ENCODE data around the gene ANO2.

Gene ANO2

GRCh38 chr12:5945071-5946008 lies at the start of gene ANO2:
ANO2 (minus strand) TSS chr12:5945259; CDS start chr12:5945217, 42 bp downstream.
- DNase-seq (ENCODE audit: low spot score), result peak; percentile 32

GRCh38 chr12:5989621-5990020 lies 44.6 kb upstream of the ANO2 start:
- no peak for DNase-seq (ENCODE audit: low spot score)

GRCh38 chr12:5988659-5989116 lies 43.6 kb upstream of the ANO2 start:
- peak; percentile 89 for DNase-seq (ENCODE audit: low spot score)

GRCh38 chr12:5988088-5988487 lies 43.0 kb upstream of the ANO2 start:
- DNase-seq (ENCODE audit: low spot score), result no peak

DNA sequence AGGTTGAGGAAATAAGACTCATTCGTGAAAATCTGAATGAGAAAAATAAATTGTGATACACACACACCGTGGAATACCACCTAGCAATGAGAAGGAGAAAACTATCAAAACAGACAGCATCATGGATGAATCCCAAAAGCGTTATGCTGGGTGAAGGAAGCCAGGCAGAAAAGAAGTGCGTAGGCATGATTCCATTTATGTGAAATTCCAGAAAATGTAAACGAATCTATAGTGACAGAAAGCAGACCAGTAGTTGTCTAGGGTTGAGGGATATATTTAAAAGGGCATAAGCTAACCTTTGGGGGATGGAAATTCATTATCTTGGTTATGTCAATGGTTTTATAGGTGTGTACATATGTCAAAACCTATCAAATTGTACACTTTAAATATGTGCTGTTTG lies 42.5 kb upstream of the ANO2 start:
- no peak for DNase-seq (ENCODE audit: low spot score)

DNA sequence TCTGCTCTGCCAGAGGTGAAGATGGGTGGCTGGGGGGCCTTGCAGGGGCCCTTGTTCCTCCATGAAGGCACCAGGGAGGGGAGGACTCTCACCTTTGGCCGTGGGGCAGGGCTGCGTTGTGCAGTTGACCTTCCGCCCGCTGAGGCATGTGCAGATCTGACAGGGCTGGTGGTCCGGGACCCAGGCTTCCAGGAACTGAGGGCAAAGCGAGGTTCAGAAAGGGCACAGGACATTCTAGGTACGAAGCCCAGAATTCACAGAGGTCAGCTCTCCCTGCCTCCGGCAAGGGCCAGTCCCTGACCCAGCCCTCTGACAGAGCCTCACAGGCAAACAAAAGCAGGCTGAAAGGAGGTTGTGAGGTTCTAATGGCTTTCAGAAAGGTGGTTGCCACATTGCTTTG lies 40.4 kb upstream of the ANO2 start:
- no peak for DNase-seq (ENCODE audit: low spot score)

DNA sequence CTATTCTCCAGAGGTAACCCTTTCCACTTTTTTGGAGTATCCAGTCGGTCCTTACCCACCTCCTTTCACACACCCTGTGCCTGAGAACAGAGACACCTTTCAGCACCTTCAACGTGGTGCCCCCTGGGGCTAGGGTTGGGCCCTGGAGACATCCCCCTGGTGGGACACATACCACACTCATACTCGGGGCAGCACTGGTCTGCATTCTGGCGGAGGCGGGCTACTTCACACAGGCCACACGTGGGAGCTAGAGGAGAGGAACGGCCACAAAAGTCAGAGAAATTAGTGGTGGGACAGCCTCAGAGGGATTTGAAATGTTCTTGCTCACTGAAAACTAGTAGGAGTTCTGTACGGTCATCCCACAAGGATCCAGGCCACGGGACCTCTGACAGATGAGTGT lies 39.8 kb upstream of the ANO2 start:
- no peak for DNase-seq (ENCODE audit: low spot score)

- no peak for DNase-seq (ENCODE audit: low spot score)
These were observed 37.0 kb upstream of the ANO2 start for GRCh38 chr12:5982106-5982505.

DNA sequence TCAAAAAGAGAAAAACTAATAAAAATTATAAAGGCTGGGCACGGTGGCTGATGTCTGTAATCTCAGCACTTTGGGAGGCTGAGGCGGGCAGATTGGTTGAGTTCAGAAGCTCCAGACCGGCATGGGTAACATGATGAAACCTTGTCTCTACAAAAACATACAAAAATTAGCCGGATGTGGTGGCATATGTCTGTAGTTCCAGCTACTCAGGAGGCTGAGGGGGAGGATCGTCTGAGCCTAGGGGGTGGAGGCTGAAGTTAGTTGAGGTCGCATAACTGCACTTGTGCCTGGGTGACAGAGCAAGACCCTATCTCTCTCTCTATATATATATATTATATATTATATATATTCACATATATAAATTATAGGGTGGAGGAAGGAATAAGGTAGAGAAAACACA lies 32.5 kb upstream of the ANO2 start:
- no peak for DNase-seq (ENCODE audit: low spot score)

- DNase-seq (ENCODE audit: low spot score), result no peak
These were observed 31.7 kb upstream of the ANO2 start for GRCh38 chr12:5976711-5977110.

DNA sequence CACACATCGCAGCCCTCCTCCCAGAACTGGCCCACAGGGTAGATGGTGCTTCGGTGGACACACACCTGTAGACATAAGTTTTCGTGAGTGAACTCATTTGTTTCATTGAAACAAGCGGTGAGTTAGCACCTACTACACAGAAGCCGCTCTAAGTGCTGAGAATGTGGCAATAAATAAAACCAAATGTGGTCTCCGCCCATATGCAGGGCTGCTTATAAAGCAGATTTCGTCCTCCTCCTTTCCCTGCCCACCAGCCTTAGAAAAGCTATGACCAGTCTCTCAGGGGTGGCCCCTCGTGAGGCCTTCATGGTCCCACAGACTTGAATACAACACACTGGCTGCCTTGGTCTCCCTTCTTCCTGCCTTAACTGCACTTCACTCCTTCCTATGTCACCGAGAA lies 31.1 kb upstream of the ANO2 start:
- DNase-seq (ENCODE audit: low spot score), result no peak

DNA sequence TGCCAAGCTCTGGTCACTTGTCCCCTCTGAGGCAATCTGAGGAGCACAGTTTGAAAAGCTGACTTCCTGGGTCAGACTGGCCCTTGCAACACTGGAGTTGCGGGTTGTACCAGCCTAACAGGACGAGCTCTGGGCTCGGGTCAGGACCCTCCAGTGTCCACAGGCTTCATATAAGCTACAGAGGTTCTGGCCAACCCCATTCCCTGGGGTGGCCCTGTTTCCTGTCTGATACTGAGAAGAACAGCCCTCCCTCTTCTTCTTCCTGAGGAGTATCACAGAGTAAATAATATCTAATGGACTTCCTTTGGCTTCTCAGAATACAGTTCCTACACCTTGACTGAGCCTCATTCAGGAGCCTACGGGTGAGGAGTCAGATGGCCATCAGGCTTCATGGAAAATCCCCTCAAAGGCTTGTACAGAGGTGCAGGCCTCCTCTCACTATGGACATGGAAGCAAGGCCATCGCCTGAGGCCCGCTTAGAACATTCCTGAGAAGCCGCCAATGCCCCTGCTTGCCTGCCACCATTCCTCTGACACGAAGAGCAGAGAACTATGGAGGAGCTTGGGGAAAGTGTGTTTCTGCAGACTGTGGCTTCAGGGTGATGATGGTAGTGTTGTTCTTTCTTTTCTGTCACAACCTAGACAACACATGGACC lies 28.5 kb upstream of the ANO2 start:
- no peak for DNase-seq (ENCODE audit: low spot score)

DNA sequence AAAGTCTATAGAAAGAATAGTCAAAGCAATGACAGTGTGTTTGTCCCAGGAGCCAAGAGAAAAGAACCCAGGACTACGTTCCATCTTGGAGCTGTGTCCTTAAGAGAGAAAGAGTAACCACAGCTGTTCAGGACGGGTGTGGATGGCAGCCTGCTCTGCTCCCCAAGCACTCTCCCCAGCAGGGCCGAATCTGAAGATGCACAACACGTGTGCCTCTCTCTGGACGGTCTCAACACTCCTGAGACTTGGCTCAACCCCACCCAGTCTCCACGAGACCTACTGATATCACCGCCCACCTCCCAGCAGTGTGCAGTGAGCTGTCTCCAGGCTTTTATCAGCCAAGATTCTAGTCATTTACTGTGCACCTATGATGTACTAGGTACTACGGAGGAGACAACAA lies 27.3 kb upstream of the ANO2 start:
- no peak for DNase-seq (ENCODE audit: low spot score)

GRCh38 chr12:5971194-5971850 lies 26.3 kb upstream of the ANO2 start:
- DNase-seq (ENCODE audit: low spot score), result no peak

DNA sequence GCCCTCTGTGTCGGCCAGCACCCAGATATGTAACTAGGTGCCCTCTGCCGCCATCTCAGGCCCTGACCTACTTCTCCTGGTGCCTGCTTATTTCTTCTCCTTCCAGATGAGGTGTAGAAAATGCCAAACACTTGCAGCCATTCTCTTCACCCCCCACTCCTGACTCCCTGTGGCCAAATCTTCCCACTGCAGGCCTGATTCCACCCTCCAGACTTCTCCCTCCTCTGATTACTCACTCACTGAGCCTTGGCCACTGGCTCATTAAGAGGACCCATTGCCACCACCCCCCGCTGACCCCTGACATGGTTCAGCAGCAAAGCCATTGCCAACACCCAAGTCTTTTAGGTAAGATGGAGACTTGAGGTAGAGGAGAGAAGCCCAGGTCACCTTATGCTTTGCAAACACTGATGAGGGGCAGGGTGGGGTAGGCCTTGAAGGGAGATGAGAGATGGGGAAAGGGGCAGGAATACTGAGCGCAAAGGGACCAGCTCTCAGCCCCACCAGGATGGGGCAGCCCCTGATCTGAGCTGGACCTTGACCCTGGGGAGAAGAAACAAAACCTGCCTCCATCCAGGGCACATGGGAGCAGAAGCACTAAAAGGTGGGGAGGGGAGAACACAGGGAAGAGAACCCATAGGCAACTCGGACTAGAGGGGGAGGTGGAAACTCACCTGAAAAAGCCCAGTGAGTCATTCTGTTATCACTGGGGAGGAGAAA lies 25.1 kb upstream of the ANO2 start:
- peak; percentile 15 for DNase-seq (ENCODE audit: low spot score)

- no peak for DNase-seq (ENCODE audit: low spot score)
These were observed 24.3 kb upstream of the ANO2 start for GRCh38 chr12:5969156-5969973.

- DNase-seq (ENCODE audit: low spot score), result no peak
These were observed 22.8 kb upstream of the ANO2 start for GRCh38 chr12:5967645-5968415.

DNA sequence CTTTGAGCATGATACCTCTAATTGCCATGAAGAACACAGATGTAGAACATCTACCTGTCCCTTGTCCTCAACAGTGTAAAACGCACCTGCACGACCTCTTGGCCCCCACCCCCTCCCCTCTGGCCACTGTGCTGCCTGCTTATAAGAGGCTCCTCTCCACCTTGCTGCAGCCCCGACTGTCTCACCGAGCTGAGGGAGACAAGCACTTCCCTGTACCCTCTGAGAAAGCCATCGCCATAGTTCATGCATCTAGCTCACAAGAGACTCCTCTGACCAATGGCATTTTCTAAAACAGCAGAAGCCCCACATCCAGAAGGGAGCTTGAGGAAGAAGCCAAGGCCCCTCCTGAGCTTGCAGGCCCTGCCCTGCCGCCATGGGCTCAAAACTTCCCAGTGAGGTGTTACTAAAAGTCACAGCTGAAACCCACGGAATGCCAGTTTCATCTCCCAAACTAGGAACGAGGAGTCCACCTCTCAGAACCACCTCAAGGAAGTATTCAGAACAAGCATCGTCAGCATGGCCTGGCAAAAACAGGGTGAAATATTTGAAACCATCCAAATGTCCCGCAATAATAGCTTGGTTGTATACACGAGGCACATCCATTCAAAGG lies 21.5 kb upstream of the ANO2 start:
- no peak for DNase-seq (ENCODE audit: low spot score)

DNA sequence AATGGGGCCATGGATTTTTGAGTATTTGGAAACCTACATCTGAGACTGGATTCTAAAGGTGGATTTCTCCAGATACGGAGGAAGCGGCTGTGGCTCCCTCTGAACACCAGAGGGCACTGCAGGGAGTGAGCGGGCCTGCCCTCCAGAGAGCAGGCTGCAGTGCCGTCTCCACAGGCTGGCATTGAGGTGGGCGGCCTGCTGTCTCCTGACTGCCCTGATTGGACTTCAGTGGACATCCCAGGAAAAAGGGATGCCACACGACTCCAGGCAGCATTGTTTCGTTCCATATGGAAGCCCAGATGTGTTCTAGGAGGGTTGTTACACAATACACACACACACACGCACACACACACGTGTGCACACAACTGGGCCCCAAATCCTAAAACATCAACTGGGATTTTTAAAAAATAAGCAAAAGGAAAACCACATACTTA lies 20.9 kb upstream of the ANO2 start:
- peak; percentile 71 for DNase-seq (ENCODE audit: low spot score)
